ENCODE results near the gene CHIA. TPM values are rescaled to one million over a fixed set of nuclear protein-coding genes. Genes with fewer than 3 reads are reported as not detected.

The CHIA gene
- total and polyA plus RNA-seq, 2 of the 13 experiments (the other 11 are each of a cell fraction or from before 2014, with no cell fraction given) = not detected

DNA sequence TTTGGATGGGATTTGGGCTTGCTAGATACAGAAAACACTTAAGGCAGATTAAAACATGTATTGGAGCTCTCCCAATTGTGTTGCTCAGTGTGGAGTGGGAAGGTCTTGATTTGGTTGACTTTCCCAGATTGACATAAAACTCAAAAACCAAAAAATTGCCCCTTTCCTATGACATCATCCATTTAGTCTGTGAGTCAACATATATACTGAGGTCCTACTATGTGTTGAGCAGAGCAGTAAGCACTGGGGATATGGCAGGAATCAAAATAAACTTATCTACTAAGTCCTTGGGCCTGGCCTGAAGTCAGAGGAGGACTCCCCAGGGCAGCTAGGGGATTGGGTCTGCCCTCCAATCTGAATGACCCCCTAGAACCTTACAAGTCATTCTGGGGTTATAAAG lies 61.0 kb downstream of the CHIA start:
- H3K9ac ChIP-seq (ENCODE audit: insufficient read depth, low read depth, low read length) = no peak overlapping the region
- H4K20me1 ChIP-seq (ENCODE audit: insufficient read depth, low read length) = no peaks in the 10 kb centered on the region
- in situ Hi-C loops (cut with HindIII; ENCODE audit: extremely low pct_ligation_motif_present, low pct_unique_long_range_greater_than_20kb) = no loop called here
- DNase-seq (ENCODE audit: low spot score) = no peak
- H3K27ac ChIP-seq (ENCODE audit: extremely low read length, insufficient read depth, low read length) = no peak overlapping the region
- H3K9me3 ChIP-seq (ENCODE audit: low read length) = no peaks in the 10 kb centered on the region
- H3K4me1 ChIP-seq (ENCODE audit: insufficient read depth, low read length) = peaks cover 14% of the 10 kb centered on the region
- ChIA-PET CTCF (ENCODE audit: low intra/inter-chr PET ratio, low total read pairs) (no interaction called here), POLR2A (no interaction called here)
- BruUV-seq (replicated peaks) = no TSS peak
- FAIRE-seq = no peak
- H3K4me2 ChIP-seq (ENCODE audit: low read depth, low read length) = no peak overlapping the region
- H3K27me3 ChIP-seq (ENCODE audit: control insufficient read depth in 1 of 2, insufficient read depth in 2 of 2, low read length in 2 of 2) = no peaks in the 10 kb centered on the region; a peak in 1 of 5 replicates
- no peaks in the 10 kb centered on the region for H3K79me2 ChIP-seq (ENCODE audit: insufficient read depth, low read length)
- TF ChIP-seq GLI4 (CRISPR knock-in tag; IDR thresholded peaks at IDR 0.05; ENCODE audit: borderline replicate concordance) (no peak), ZNF572 (CRISPR knock-in tag; IDR thresholded peaks at IDR 0.05) (no peak), ZSCAN22 (CRISPR knock-in tag; IDR thresholded peaks at IDR 0.05) (no peak), KDM1A (CRISPR knock-in tag; IDR thresholded peaks at IDR 0.05) (no peak), ATF7 (IDR thresholded peaks at IDR 0.05) (peak; percentile 91), ATF7 (CRISPR knock-in tag; IDR thresholded peaks at IDR 0.05) (no peak), ZEB1 (IDR thresholded peaks at IDR 0.05; ENCODE audit: insufficient replicate concordance, low read depth) (no peak), NFE2 (CRISPR knock-in tag; IDR thresholded peaks at IDR 0.05) (no peak), ZNF883 (CRISPR knock-in tag; IDR thresholded peaks at IDR 0.05; ENCODE audit: not compliant biosample characterization) (no peak)
- H3K4me3 ChIP-seq (replicated peaks in 1 of 3; ENCODE audit: insufficient read depth in 1 of 3, low read depth in 2 of 3, low read length in 3 of 3) = no peak overlapping the region
- no peak for ATAC-seq
- no peak overlapping the region for H2AFZ ChIP-seq (ENCODE audit: low read length)
- H3K36me3 ChIP-seq (replicated peaks in 1 of 2; ENCODE audit: control insufficient read depth in 1 of 2, insufficient read depth in 2 of 2, low read length in 2 of 2) = no peaks in the 10 kb centered on the region
- intact Hi-C loops (cut with micrococcal nuclease; ENCODE audit: unreplicated experiment) = no loop called here

DNA sequence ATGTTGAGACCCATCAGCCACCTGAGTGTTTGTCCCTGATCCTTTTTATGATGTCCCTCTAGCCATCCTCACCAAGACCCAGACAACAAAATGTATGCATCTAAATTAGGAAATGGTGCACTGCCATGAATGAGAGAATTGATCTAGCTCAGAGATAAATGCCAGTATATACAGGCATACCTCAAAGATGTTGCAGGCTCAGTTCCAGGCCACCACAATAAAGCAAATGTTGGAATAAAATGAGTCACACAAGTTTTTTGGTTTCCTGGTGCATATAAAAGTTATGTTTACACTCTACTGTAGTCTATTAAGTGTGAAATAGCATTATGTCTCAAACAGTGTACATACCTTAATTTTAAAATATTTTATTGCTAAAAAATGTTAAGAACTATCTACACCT lies 63.9 kb downstream of the CHIA start:
- intact Hi-C loops (cut with micrococcal nuclease; ENCODE audit: unreplicated experiment) = no loop called here
- TF ChIP-seq KAT8 (CRISPR knock-in tag; IDR thresholded peaks at IDR 0.05) (no peak), PCBP2 (optimal IDR thresholded peaks at IDR 0.05; ENCODE audit: low read depth, low read length, poor library complexity, severe bottlenecking) (no peak), ZNF232 (CRISPR knock-in tag; IDR thresholded peaks at IDR 0.05; ENCODE audit: borderline replicate concordance) (no peak), CCAR2 (optimal IDR thresholded peaks at IDR 0.05; ENCODE audit: low read depth, low read length) (no peak), NFYC (CRISPR knock-in tag; IDR thresholded peaks at IDR 0.05) (no peak), PITX1 (CRISPR knock-in tag; IDR thresholded peaks at IDR 0.05) (no peak)
- TF ChIP-seq, protein P1, sequence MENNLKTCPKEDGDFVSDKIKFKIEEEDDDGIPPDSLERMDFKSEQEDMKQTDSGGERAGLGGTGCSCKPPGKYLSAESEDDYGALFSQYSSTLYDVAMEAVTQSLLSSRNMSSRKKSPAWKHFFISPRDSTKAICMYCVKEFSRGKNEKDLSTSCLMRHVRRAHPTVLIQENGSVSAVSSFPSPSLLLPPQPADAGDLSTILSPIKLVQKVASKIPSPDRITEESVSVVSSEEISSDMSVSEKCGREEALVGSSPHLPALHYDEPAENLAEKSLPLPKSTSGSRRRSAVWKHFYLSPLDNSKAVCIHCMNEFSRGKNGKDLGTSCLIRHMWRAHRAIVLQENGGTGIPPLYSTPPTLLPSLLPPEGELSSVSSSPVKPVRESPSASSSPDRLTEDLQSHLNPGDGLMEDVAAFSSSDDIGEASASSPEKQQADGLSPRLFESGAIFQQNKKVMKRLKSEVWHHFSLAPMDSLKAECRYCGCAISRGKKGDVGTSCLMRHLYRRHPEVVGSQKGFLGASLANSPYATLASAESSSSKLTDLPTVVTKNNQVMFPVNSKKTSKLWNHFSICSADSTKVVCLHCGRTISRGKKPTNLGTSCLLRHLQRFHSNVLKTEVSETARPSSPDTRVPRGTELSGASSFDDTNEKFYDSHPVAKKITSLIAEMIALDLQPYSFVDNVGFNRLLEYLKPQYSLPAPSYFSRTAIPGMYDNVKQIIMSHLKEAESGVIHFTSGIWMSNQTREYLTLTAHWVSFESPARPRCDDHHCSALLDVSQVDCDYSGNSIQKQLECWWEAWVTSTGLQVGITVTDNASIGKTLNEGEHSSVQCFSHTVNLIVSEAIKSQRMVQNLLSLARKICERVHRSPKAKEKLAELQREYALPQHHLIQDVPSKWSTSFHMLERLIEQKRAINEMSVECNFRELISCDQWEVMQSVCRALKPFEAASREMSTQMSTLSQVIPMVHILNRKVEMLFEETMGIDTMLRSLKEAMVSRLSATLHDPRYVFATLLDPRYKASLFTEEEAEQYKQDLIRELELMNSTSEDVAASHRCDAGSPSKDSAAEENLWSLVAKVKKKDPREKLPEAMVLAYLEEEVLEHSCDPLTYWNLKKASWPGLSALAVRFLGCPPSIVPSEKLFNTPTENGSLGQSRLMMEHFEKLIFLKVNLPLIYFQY (CRISPR knock-in tag; IDR thresholded peaks at IDR 0.05; ENCODE audit: borderline replicate concordance) = no peak
- TF ChIP-seq, protein P2, sequence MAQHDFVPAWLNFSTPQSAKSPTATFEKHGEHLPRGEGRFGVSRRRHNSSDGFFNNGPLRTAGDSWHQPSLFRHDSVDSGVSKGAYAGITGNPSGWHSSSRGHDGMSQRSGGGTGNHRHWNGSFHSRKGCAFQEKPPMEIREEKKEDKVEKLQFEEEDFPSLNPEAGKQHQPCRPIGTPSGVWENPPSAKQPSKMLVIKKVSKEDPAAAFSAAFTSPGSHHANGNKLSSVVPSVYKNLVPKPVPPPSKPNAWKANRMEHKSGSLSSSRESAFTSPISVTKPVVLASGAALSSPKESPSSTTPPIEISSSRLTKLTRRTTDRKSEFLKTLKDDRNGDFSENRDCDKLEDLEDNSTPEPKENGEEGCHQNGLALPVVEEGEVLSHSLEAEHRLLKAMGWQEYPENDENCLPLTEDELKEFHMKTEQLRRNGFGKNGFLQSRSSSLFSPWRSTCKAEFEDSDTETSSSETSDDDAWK (CRISPR knock-in tag; IDR thresholded peaks at IDR 0.05) = no peak

More for the DNA sequence above, 63.9 kb downstream of the CHIA start:
- ATAC-seq (no peak), FAIRE-seq (no peak), DNase-seq (ENCODE audit: low spot score) (no peak)
- H3K27ac ChIP-seq (ENCODE audit: extremely low read length, insufficient read depth, low read length) = no peak overlapping the region
- CTCF ChIA-PET (ENCODE audit: low intra/inter-chr PET ratio, low total read pairs) = no interaction called here
- no TSS peak for BruUV-seq (replicated peaks)
- H3K9ac ChIP-seq (ENCODE audit: insufficient read depth, low read depth, low read length) = no peak overlapping the region
- H3K9me3 ChIP-seq (ENCODE audit: low read length) = no peaks in the 10 kb centered on the region
- H3K4me2 ChIP-seq (ENCODE audit: low read depth, low read length) = no peak overlapping the region
- H2AFZ ChIP-seq (ENCODE audit: low read length) = no peak overlapping the region
- no peaks in the 10 kb centered on the region for H3K79me2 ChIP-seq (ENCODE audit: insufficient read depth, low read length)
- H3K36me3 ChIP-seq (replicated peaks in 1 of 2; ENCODE audit: control insufficient read depth in 1 of 2, insufficient read depth in 2 of 2, low read length in 2 of 2) = no peaks in the 10 kb centered on the region
- no peaks in the 10 kb centered on the region; a peak in 1 of 5 replicates for H3K27me3 ChIP-seq (ENCODE audit: control insufficient read depth in 1 of 2, insufficient read depth in 2 of 2, low read length in 2 of 2)
- H3K4me1 ChIP-seq (ENCODE audit: insufficient read depth, low read length) = no peaks in the 10 kb centered on the region
- no peak overlapping the region for H3K4me3 ChIP-seq (replicated peaks in 1 of 3; ENCODE audit: insufficient read depth in 1 of 3, low read depth in 2 of 3, low read length in 3 of 3)
- in situ Hi-C loops (cut with HindIII; ENCODE audit: extremely low pct_ligation_motif_present, low pct_unique_long_range_greater_than_20kb) = no loop called here
- POLR2A ChIA-PET = no interaction called here
- no peaks in the 10 kb centered on the region for H4K20me1 ChIP-seq (ENCODE audit: insufficient read depth, low read length)

Measured in HepG2 (cell line).